HG03066 (cell line): ENCODE measurements around the gene SRC.
"Not testable (repeated sequence)": the region's sequence is repeated elsewhere in the genome, so short reads cannot be mapped to it uniquely, and the experiment has no call there.

ENCODE experiments used
- ATAC-seq: cut with Tn5 transposase; IDR thresholded peaks from one replicate; pipeline ENCODE4 v1.9.1; 2021; ENCODE audit warnings: low read depth; ENCODE audit not compliant: unreplicated experiment

The SRC gene

GRCh38 chr20:37335642-37336368, 10.1 kb upstream of the SRC start:
- ATAC-seq: peak; percentile 19

- ATAC-seq: peak; percentile 61
These were observed 9.4 kb upstream of the SRC start for GRCh38 chr20:37336369-37337207.

GRCh38 chr20:37337208-37337991, 8.5 kb upstream of the SRC start:
- no peak for ATAC-seq

- not testable (repeated sequence) for ATAC-seq
These were observed 7.6 kb upstream of the SRC start for GRCh38 chr20:37338380-37338779.

GRCh38 chr20:37339208-37339607, 6.7 kb upstream of the SRC start:
- no peak for ATAC-seq

GRCh38 chr20:37339764-37340109, 6.2 kb upstream of the SRC start:
- ATAC-seq: not testable (repeated sequence)

GRCh38 chr20:37340998-37341397, 4.9 kb upstream of the SRC start:
- no peak for ATAC-seq

GRCh38 chr20:37341632-37342031, 4.3 kb upstream of the SRC start:
- ATAC-seq: no peak

- ATAC-seq: no peak
These were observed 3.4 kb upstream of the SRC start for GRCh38 chr20:37342231-37343177.

- ATAC-seq: no peak
These were observed 2.5 kb upstream of the SRC start for GRCh38 chr20:37343212-37343993.

- no peak for ATAC-seq
These were observed 2.0 kb upstream of the SRC start for GRCh38 chr20:37343994-37344355.

- no peak for ATAC-seq
These were observed 1.2 kb upstream of the SRC start for GRCh38 chr20:37344506-37345338.

GRCh38 chr20:37346236-37346534, 245 bp downstream of the SRC start:
- no peak for ATAC-seq

GRCh38 chr20:37346535-37347346, 801 bp downstream of the SRC start:
- ATAC-seq: no peak

- ATAC-seq: no peak
These were observed 1.4 kb downstream of the SRC start for GRCh38 chr20:37347347-37347823.

GRCh38 chr20:37347891-37348791, 2.2 kb downstream of the SRC start:
- no peak for ATAC-seq
